GM18867 (cell line): ENCODE results near the gene SPATA17.

Source experiments
- ATAC-seq: cut with Tn5 transposase; IDR thresholded peaks from one replicate; pipeline ENCODE4 v1.9.1; 2021; ENCODE audit warnings: mild to moderate bottlenecking, moderate library complexity; ENCODE audit not compliant: unreplicated experiment

SPATA17 gene

DNA sequence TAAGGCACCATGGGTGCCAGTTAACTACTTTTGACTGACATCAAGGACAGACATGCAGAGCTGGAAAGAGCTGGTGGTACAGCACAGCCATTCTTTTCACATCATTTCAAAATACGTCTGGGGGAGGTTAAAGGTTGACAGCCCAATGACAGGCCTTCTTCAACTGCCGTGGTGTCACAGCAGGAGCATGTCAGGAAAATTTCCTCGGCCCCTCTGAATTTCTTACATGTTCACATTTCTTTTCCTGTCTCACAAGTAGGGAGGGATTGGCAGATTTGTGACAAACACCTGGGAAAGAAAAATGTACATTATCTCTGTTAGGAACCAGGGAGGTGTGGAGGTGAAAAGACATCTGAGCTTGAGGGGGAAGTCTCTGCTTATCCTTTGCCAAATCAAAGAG lies 279.1 kb downstream of the SPATA17 start:
- no peak for ATAC-seq

DNA sequence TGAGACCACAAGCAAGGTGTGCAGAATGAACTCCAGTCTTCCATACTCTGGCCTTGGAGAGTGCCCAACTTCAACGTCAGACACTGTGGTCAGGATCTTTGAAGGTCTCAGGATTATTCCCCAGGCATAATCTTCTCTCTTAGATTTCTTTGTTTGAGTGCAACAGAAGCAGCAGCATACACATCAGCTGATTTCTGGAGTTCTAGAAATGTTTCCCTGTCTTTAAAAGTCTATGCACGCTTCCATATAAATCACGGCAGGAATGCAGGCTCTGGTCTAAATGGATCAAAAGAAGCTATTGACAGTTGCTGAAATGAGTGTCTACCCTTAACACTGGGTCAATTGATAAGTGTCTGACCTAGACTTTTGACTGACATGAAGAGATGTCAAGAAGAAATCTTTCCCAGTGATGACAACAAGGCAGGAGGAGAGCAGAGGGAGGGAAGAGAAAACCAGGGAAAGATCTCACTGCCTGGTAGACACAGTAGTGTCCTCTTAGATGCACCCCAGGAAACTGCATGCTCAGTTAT lies 279.7 kb downstream of the SPATA17 start:
- ATAC-seq, result no peak

DNA sequence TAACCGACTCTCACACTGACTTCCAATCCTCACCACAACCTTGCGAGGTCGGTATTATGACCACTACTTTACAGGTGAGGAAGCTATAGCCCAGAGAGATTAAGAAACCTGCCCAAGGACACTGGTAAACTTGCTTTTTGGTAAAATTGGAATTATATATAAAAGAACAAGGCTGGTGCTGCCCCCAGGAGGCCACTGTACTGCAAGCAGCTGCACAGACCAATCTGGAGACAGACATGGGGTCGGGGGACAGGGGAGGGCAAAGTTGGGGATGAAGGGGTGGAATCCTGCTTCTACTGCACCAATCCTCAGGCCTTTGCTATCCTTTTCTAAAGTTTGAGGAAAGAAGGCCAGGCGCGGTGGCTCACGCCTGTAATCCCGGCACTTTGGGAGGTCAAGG lies 280.8 kb downstream of the SPATA17 start:
- no peak for ATAC-seq

DNA sequence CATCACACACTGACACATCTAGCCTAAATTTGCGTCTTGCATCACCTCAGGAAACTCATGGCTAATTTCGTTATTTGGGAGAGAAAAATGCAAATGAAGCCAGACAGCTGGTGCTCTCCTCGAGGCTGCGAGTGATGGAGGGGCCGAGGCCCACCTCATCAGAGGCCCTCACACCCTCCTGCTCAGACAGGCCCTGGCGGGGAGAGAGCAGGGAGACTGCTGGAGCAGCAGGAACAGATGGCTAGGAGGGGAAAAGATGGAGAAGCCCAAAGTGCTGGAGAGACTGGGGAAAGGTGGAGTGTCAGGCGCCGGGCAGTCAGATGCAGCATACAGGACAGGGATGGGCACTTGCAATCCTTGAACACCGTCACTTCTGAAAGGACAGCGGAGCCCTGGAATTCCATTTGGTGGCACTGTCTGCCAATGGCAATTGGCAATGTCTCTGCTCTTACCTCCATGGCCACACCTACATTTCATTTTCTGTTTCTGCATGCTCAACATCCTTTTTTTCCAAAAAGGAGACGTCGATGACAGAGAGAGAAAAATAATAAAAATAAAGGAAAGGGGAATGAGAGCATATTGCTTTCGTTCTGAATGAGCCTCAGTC lies 286.2 kb downstream of the SPATA17 start:
- no peak for ATAC-seq

DNA sequence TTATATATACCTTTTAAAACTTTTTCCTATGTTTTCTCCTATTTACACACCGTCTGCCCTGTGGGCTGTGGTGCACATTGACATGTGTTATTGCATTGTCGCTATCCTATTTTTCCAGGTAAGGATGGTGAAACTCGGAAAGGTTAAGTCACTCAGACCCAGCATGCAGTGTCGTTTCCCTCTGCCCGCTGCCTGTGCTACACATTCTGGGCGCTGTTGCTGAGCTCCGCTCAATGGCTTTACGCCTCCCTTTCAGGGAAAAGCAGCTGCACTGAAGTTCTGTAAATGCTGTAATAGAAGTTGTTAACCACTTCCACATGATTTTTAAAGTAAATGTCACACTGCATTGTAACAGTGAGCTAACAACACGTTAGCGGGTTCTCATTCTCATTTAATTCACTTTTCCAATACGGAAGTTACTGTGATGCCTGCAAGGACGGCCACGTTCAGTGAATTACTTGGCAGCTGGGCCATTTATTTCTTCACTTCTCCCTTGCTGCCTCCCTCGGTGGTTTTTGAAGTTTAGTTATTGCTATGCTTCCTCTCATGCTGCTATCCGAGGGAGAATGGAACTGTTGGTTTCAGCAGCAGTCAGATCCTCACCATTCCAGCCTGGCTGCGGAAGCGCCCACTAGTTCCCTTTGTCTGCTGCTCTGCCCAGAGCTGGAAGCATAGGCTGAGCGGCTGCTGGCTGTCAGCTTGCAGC lies 288.7 kb downstream of the SPATA17 start:
- no peak for ATAC-seq
